ENCODE measurements around the gene THBD.

Gene THBD, protein sequence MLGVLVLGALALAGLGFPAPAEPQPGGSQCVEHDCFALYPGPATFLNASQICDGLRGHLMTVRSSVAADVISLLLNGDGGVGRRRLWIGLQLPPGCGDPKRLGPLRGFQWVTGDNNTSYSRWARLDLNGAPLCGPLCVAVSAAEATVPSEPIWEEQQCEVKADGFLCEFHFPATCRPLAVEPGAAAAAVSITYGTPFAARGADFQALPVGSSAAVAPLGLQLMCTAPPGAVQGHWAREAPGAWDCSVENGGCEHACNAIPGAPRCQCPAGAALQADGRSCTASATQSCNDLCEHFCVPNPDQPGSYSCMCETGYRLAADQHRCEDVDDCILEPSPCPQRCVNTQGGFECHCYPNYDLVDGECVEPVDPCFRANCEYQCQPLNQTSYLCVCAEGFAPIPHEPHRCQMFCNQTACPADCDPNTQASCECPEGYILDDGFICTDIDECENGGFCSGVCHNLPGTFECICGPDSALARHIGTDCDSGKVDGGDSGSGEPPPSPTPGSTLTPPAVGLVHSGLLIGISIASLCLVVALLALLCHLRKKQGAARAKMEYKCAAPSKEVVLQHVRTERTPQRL

DNA sequence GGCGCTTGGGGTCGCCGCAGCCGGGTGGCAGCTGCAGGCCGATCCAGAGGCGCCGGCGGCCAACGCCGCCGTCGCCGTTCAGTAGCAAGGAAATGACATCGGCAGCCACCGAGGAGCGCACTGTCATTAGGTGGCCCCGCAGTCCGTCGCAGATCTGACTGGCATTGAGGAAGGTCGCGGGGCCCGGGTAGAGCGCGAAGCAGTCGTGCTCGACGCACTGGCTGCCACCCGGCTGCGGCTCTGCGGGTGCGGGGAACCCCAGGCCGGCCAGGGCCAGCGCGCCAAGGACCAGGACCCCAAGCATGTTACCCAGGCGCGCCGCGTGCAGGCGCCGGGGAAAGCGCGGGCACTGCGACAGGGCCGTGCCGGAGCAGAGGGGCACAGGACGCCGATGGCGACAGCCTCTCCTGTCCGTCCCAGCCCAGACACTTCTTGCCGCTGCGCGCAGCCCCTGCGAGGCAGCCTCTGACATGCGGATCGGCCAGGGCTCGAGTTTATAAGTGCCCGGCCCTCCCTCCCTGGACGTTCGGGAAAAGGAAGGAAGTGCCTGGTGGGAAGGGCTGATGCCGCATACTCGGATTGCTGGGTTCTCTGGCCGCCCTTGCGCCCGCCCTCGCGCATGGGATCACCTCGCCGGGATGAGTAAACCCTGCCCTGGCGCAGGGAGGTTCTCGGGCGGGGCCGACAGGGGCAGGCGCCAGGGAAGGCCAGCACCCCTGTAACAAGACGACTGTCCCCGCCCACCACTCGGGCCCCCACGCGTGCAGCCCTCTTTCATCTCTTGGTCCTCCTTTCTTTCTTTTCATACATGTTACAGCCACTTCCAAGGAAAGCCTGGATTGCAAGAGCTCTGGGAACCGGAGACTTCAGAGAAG is at the start of gene THBD:
THBD (minus strand) TSS at position 472 of the 875 bp plus-strand sequence; CDS start at position 304, 168 bp downstream.
- DNase-seq (ENCODE audit: low spot score), result no peak

DNA sequence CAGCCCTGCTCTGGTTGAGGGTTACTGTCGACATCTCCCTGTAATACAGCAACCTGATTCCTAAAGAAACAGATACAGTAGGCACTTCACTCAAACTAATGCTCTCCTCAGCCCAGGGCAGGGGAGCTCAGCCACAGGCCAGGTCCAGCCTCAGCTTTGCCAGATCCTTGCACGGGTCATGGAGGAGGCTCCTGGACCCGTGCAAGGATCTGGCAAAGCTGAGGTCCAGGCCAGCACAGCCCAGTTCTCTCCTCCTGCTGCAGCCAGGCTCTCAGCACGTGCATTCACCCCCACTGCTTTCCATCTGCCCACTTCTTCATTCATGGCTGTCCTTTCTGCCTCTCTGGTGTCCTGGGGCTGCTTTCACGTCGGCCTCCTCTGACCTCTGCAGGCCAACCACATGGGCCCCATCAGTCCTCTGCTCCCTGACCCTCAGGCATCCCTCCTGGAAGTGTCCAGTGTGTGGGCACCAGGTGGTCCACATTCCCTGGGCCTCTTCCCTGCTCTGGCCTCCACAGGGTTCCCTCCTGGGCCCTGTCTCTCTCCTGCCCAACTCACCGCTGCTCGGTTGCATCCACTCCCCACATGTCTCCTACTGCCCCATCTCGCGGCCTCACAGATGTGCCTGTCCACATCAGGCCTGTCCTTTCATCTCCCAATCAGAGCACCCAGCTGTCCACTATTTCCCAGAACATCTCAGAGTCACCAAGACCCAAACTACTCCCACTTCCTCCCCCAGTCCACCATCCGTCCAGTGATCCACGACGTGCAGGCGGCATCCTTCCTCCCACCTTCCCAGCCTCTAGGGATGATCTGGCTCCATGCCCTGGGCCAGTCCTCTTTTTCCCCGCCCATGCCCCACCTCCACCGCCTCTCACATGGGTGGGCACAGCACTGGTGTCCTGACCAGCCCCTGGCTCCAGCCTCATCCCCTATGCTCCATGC is 48.4 kb upstream of the THBD start:
- DNase-seq (ENCODE audit: low spot score), result no peak

DNA sequence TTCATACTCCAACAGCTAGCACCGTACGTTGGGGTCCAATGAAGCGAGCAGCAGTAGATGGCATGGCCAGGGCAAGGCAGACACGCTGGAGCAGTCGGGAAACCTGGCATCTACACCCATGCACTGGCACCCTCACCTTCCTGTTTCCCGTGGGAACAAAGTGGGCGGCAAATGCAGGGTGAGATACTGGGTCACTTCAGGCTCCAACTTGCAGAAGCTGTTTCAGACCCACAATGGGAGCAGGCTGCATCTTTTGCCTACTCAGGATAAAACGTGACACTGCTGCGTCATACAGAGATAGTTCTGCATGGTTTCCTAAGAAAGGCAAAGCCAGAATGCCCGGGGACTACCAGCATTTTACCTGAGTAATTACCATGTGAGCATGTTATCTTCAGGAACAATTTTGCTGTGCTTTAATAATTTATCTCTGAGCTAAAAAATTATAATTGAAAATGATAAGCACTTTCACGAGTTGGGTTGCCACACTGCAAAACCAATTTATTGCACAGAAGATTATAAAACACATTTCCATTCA is 47.6 kb upstream of the THBD start:
- no peak for DNase-seq (ENCODE audit: low spot score)

DNA sequence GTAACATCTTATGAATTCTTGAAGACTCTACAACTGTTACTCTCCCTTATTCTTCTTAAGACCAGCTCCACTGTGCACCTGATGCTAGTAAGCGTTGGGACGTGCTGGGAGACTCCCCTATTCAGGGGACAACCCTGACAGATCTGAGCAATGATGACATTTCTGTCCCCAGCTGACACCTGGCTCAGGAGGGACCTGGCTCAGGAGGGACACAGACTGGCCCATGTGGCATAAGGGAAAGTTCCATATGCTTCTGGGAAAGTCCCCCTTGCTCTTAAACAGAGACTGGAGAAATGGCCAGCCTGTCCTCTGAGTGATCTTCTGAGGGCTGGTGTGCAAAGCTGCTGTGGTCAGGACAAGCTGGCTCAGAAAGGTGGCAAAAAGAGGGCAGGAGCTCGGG is 46.6 kb upstream of the THBD start:
- no peak for DNase-seq (ENCODE audit: low spot score)

DNA sequence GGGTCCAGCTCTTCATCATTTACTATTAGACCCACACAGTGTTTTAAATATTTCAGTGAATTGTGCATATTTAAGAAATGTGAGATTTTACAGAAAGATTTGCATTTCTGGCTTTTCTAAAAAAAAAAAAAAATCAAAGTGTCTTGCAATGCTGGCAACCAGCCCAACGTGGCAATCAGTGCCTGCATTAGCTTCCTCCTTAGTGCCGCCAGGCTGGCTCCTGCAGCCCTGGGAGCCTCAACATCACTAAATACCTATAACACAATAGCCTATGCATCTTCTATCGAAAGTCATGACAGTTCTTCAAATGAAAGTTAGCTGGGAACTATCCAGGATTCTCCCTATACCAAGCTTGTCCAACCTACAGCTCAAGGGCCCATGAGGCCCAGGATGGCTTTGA is 46.0 kb upstream of the THBD start:
- DNase-seq (ENCODE audit: low spot score), result no peak

DNA sequence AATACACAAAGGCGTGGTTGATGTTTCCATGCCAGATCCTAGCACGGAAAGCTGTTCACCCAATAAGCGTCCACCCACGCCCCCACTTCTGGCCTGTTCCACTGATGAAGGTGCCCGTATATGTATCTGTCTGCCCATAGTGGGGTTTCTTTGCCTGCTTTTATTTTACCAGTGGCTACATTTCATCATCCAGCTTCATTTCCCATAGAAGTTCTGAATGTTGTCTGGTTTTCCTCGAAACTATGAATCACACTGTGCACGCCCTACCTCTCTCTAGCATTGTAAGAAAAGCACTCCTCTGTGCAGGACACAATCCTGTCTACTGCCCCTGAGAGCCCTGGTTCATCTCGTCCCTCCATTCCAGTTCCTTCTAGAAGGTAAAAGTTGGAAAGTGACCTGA is 45.5 kb upstream of the THBD start:
- no peak for DNase-seq (ENCODE audit: low spot score)

DNA sequence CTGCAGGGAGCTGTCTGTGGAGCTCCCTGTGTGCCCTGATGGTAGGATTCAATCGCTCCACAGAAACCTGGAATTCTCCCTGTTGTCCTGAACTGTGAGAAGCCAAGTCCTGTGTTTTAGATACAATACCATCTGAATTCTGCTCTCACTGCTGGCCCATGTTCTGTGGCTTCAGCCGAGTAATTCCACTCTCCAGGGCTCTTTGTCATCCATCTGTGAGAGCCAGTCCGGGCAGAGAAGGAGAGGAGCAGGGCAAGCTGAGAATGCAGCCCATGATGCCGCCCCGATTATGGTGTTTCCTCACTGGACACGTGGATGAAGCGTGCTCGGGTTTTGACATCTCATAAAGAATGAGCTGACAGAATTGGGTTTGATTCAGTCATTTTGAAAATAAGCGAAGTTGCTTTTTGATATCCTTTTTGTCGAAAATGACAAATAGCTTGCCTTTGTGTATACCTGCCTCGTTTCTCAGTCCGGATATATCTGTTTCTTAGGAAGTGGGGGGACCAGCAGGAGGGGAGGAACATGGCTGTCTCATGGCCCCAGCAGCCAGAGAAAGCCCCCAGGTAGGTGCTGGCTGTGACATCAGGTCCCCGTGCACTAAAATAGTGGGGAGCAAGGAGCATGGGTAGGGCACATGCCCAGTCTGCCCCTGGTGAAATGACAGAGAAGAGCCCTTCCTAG is 44.9 kb upstream of the THBD start:
- DNase-seq (ENCODE audit: low spot score), result no peak

DNA sequence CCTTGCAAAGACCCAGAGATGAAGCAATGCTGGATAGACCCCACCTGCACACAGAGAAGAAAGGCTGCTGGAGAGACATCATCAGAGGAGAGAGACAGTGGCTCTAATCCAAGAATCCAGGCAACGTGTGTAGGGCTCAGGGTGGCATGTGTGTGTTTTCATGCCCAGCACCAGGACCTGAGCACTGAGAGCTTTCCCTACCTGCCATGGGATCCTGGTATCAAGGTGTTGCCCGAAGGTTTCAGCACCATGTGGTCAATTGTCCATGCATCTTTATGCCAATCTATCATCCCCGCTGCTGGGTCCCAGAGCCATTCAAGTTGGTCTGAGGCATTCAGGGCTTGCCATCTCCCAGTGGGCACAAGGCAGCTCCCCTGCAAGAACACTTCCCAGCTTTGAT is 44.1 kb upstream of the THBD start:
- no peak for DNase-seq (ENCODE audit: low spot score)

DNA sequence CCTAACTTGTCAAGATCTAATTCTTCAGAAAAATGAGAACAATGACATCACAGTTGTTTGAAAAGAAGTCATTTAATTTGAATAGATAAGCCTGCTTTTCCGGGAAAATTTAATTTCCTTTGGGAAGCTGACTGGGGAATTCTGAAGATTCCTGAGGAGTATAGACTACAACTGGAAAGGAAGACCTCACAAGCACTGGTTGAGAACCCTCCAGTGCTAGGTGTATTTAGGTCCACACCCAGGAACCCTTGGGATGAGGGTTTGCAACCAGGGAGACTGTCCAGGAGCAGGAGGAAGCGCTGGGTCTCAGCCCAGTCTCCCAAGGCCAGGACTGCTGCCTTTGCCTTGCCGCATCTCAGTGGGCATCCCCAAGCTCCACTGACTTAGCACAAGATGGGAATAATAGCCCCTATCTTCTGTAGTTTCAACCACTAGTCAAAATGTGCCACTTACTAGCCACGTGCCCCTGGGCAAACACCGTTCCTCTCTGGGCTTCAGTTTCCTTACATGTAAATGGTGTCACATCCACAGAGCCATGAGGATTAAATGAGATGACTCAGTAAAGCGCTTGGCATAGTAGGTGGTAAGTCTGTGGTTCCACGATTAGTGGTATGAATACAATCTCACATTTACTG is 43.5 kb upstream of the THBD start:
- no peak for DNase-seq (ENCODE audit: low spot score)

DNA sequence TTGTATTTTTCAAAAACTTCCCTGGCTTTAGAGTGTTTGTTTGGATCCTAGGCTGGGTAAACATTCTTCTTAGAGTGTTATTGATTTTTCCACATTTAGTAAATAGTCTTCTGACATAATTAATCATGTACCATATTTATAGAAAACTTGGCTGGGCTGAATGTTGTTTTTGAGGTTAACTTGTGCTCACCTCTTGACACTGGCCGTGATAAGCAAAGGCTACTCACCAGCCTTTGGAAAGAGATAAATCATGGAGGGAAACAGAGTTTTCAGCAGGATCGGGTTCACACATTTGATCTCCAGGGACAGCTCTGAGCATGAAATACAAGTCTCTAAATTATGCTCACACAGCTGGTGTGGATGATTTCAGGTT is 42.9 kb upstream of the THBD start:
- DNase-seq (ENCODE audit: low spot score), result no peak

DNA sequence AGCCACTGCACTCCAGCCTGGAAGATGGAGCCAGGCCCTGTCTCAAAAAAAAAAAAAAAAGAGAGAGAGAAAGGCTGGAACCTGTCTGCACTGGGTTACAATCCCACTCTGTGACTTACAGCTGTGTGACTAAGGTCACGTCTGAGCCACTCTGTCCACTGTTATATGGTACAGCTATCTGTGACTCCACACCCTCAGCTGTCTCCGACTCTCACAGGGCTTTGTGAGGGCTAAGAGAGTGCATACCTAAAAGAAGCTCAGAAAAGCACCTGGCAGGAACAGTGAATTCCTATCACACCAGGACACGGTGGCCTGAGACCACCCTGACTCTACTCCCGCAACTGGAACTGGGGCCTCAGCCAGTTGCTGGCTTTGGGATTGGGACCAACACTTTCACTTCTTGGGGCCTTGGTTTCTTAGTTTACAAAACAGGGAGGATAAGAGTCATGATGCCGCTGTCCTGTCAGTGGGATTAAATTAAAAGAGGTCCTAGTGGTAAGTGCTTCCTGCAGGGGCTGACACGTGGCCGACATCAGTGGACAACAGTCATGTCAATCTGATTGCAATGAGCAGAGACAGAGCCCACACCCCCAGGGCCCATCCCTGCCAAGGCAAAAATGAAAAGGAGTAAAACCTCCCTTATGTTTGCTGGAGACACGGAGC is 42.4 kb upstream of the THBD start:
- no peak for DNase-seq (ENCODE audit: low spot score)

DNA sequence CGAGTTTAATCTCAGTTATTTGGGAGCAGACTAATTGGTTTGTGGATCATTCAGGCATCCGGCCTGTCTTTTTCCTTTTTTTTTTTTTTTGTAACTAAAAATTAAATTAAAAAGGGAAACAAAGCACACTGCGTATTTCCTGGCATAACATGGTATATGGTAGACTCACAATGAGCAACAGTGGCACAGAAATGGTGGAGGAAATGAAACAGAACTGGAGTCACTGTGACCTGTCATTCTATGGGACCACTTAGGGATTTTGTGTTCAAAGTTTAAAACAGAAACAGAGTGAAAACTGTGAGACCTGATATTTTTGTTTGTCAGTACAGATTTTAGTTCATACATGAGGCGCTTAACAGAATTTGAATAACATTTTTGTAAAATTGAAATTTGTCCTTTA is 41.4 kb upstream of the THBD start:
- no peak for DNase-seq (ENCODE audit: low spot score)

DNA sequence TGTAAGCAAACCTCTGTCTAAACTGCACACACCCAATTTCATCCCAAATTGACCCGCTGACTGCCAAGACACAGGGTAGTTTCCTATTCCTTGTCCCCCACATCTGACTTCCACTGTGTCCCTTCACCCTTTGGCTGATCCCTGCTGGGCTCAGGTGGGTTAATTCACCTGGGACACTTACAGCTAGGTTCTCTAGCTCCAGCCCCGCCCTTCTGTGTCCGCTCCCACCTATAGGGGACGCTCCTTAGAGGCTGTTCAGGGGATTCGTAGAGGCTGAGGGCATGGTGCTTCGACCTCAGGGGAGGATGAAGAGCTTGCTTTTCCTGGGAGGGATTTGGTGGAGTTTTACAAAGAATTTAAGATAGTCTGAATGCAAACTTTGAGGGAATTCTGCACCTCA is 40.7 kb upstream of the THBD start:
- no peak for DNase-seq (ENCODE audit: low spot score)

DNA sequence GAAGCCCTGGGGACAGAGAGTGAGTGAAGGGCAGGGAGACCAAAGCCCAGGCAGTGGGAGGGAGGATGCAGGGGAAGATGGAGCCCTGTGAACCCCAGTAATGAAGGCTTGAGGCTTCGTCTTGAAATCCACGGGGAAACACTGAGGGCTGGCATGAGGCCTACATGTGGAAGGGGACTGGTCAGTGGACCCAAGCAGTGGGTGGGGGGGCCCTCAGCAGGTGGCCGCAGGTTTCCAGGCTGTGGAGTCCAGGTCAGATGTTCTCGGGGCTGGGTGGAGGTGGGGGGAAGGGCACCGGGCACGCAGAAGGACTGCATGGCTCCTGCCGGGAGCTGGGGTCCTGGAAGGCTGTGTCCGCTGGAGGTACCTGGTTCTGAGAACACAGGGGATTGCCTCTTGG is 39.4 kb upstream of the THBD start:
- DNase-seq (ENCODE audit: low spot score), result no peak

DNA sequence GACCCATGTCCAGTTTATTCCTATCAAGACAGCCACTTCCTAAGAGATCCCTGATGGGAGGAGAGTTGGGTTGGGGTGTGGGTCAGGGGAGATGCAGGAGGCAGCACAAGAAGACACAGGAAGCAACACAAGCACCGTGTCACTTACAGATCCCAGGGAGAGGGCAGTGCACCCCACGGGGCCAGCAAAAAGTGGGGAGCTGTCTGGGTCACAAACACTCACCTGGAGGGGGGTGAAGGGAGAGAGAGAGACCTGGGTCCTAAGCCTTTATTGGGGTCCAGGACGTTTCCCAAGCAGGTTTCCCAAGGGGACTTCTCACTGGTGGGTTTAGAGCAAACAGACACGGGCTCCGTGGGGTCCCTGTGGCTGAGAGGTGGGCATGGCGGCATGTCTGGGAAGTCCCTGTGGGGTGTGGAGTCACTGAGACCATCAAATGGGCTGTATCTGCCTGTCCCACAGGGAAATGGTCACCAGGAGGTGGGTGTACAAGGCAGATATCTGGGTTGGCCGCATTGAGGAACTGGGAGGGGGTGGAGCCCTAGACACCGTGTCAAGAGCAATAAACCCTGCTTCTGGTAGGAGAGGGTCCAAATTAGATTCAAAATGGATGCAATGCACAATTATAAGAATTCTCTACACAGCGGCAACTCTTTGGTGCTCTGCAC is 38.2 kb upstream of the THBD start:
- DNase-seq (ENCODE audit: low spot score), result no peak

DNA sequence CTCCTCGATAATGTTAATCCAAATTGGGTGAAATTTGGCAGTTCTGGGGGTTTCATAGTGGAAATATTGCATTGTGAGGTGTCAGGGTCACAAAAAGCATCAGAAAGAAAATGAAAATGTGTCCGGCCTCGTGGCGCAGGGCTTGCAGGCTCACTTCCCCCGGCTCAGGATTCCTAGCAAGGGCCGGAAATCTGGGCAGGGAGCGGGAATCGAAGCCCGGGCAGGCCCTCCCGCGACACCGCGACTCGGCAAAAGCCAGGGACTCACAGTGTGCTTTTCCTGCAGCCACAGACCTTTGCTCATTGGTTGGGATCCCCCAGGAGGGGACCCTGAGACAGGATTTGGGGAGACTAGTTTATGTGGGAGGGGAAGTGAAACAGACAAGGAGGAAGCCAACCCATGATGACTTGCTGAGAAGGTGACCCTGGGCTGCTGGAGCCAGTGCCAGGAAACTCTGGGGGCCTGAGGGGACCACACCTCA is 37.5 kb upstream of the THBD start:
- DNase-seq (ENCODE audit: low spot score), result no peak

DNA sequence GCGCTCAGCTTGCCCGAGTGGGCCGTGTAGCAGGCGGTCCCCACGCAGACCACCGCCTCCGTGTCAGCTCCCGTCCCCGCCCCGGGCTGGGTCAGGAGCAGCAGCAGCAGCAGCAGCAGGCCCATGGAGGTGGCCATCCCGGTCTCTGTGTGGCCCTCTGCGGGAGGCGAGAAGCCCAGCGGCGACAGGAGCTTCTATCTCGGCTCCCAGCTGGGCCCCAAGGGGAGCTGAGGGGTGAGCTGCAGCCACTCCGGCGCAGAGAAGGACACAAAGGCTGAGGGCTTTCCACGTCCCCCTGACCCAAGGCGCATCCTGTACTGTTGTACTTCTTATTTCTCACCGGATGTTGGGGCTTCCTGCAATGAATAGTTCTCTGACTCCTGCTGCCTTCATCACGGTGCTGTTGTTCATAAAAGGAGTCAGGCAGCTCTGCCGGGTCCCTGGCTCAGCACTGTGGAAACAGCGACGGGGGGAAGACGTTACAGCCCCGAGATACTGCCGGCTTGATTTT is 36.6 kb upstream of the THBD start, which contains the start of gene CD93:
CD93 (minus strand) TSS at position 269 of the 511 bp plus-strand sequence; CDS start at position 137, 132 bp downstream.
- DNase-seq (ENCODE audit: low spot score), result no peak

DNA sequence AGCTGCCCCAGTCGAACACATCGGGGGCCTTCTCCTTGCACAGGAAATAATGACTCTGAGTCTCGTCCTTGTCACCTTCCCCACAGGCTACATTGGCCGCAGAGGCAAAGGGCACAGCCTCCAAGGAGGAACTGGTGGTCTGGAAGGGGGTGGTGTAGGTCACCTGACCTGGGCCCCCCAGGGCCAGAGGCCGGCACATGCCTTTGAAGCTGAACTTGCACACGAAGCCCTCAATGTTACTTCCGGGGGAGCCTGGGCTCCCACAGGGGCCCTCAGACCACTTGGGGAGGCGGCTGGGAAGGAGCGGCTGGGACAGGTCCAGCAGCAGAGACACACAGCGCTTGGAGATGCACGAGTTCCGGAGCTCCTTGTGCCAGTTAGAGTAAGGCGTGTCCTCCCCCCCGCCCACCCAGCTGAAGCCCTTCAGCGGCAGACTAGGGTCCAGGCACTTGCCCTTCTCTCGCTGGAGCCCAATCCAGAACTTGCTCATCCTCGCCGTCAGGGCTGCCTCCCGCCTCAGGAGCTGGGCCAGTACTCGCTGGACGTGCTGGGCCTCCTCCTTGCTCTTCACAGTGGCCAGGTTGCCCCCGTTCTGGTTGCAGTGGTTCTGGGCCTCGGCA is 36.1 kb upstream of the THBD start:
- no peak for DNase-seq (ENCODE audit: low spot score)
